Measurements from ENCODE around the gene TNRC6A.

- TF ChIP-seq CTCF (conservative IDR thresholded peaks at IDR 0.05; ENCODE audit: low read length): no peak
- TF ChIP-seq EZH2phosphoT487 (IDR thresholded peaks at IDR 0.05; ENCODE audit: borderline replicate concordance): no peak
These were observed 15.9 kb downstream of the TNRC6A start for GRCh38 chr16:24745391-24745790.
